ENCODE results near the gene SLC17A3. TPM values are rescaled to one million over a fixed set of nuclear protein-coding genes. Genes with fewer than 3 reads are reported as not detected.

SLC17A3 gene
- total and polyA plus RNA-seq, 2 donors (not counting 3 experiments of a cell fraction or from before 2014, with no cell fraction given): not detected

DNA sequence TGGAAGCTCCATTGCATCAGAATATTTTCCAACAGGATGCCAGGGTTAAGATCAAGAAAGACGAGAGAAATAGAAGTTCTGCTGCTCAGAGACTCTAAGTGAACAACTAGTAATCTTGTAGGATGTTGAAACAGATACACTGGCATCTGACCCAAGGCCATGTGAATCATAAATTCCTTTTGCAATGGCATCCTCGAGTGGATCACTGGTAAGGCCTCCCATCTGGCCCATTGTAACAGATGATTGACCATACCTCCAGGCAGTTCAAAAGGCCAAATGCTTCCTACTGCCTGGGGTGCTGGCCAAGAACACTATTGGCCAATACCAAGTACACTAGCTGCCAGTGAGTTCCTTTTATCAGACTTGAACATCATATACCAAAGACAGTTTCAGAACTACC, 9.9 kb upstream of the SLC17A3 start:
- ChIA-PET POLR2A (no interaction called here), CTCF (interaction anchor here (2.4 kb wide), 1 partner anchor 95 kb away, joined by 5 read pairs; no protein-coding TSS in a partner anchor)
- Histone ChIP-seq H3K9me1 (replicated peaks; ENCODE audit: control insufficient read depth, extremely low read depth, insufficient read depth, low read length) (no peaks in the 10 kb centered on the region), H3K4me3 (replicated peaks in 1 of 3; ENCODE audit: insufficient read depth in 1 of 3, low read depth in 1 of 3, low read length in 3 of 3) (no peak overlapping the region), H3K27me3 (ENCODE audit: control insufficient read depth in 2 of 2, insufficient read depth in 2 of 2, low read length in 2 of 2) (no peaks in the 10 kb centered on the region), H3K36me3 (ENCODE audit: control insufficient read depth in 2 of 2, extremely low read depth in 1 of 2, insufficient read depth in 2 of 2, low read length in 2 of 2) (no peaks in the 10 kb centered on the region), H3K27ac (ENCODE audit: insufficient read depth, low read depth, low read length) (no peak overlapping the region), H3K9me3 (replicated peaks; ENCODE audit: control insufficient read depth, insufficient read depth, low read length) (no peaks in the 10 kb centered on the region), H3K79me2 (ENCODE audit: control insufficient read depth, insufficient read depth, low read length) (no peaks in the 10 kb centered on the region), H4K20me1 (replicated peaks; ENCODE audit: control insufficient read depth, extremely low read depth, insufficient read depth, low read length) (no peaks in the 10 kb centered on the region), H3K9ac (replicated peaks; ENCODE audit: extremely low read depth, insufficient read depth, low read length) (no peak overlapping the region), H3K4me1 (ENCODE audit: control insufficient read depth, extremely low read depth, insufficient read depth, low read length) (no peaks in the 10 kb centered on the region), H3K4me2 (ENCODE audit: insufficient read depth, low read length) (no peak overlapping the region), H2AFZ (ENCODE audit: low read depth, low read length) (no peak overlapping the region)
- dilution Hi-C loops (cut with MboI; ENCODE audit: extremely low pct_ligation_motif_present, low sequenced_read_pairs): no loop called here
- no TSS peak for BruUV-seq (replicated peaks)
- no peak for FAIRE-seq
- TF ChIP-seq, protein P1, sequence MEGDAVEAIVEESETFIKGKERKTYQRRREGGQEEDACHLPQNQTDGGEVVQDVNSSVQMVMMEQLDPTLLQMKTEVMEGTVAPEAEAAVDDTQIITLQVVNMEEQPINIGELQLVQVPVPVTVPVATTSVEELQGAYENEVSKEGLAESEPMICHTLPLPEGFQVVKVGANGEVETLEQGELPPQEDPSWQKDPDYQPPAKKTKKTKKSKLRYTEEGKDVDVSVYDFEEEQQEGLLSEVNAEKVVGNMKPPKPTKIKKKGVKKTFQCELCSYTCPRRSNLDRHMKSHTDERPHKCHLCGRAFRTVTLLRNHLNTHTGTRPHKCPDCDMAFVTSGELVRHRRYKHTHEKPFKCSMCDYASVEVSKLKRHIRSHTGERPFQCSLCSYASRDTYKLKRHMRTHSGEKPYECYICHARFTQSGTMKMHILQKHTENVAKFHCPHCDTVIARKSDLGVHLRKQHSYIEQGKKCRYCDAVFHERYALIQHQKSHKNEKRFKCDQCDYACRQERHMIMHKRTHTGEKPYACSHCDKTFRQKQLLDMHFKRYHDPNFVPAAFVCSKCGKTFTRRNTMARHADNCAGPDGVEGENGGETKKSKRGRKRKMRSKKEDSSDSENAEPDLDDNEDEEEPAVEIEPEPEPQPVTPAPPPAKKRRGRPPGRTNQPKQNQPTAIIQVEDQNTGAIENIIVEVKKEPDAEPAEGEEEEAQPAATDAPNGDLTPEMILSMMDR (IDR thresholded peaks at IDR 0.05; ENCODE audit: extremely low read depth in 1 of 2, insufficient read depth in 1 of 2, low read depth in 1 of 2, low read length in 2 of 2): no peak
- TF ChIP-seq, protein P2, sequence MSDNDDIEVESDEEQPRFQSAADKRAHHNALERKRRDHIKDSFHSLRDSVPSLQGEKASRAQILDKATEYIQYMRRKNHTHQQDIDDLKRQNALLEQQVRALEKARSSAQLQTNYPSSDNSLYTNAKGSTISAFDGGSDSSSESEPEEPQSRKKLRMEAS (IDR thresholded peaks at IDR 0.05; ENCODE audit: insufficient read depth, insufficient read length): no peak
- TF ChIP-seq EZH2 (IDR thresholded peaks at IDR 0.05; ENCODE audit: borderline replicate concordance, low read depth, low read length, severe bottlenecking): no peak
- TF ChIP-seq MYC (IDR thresholded peaks at IDR 0.05; ENCODE audit: low read depth, low read length): no peak
- TF ChIP-seq FOS (IDR thresholded peaks at IDR 0.05; ENCODE audit: borderline replicate concordance, insufficient read depth, low read length): no peak
- TF ChIP-seq POLR2A (IDR thresholded peaks at IDR 0.05; ENCODE audit: low read depth, low read length): no peak
- no peak for TF ChIP-seq JUN (IDR thresholded peaks at IDR 0.05; ENCODE audit: borderline replicate concordance, insufficient read depth, insufficient read length, low read depth)
- no peak for TF ChIP-seq POLR2AphosphoS5 (IDR thresholded peaks at IDR 0.05; ENCODE audit: insufficient read depth, low read depth, low read length)
- no peak for DNase-seq (ENCODE audit: low read depth, low spot score)
- intact Hi-C loops (cut with micrococcal nuclease): no loop called here
